Stomach (tissue), 4 donors: ENCODE measurements around the gene SEMA7A.

Experiments
- EP300 ChIP-seq: sonication (generic); formaldehyde crosslinking; IDR thresholded peaks from one replicate; pipeline ENCODE4 v1.6.1; 2017; ENCODE audit warnings: antibody characterized with exemption
- POLR2A ChIP-seq, 4 donors: fragments of 450-650 bp; IDR thresholded peaks; one replicate each; pipeline ENCODE4 v1.6.1; 2016; ENCODE audit warnings: antibody characterized with exemption in 4 of 4, control low read depth in 2 of 4, mild to moderate bottlenecking in 1 of 4, moderate library complexity in 1 of 4
- TF ChIP-seq, protein P1 (sequence below), 7 experiments: fragments of 450-650 bp in 4 of 7; fragments of 200-600 bp in 3 of 7; sonication (generic) in 3 of 7; IDR thresholded peaks; one replicate each; pipeline ENCODE4 v1.5.1; 2016 to 2019; ENCODE audit warnings: antibody characterized with exemption in 7 of 7, control low read depth in 2 of 7, mild to moderate bottlenecking in 1 of 7

DNA sequence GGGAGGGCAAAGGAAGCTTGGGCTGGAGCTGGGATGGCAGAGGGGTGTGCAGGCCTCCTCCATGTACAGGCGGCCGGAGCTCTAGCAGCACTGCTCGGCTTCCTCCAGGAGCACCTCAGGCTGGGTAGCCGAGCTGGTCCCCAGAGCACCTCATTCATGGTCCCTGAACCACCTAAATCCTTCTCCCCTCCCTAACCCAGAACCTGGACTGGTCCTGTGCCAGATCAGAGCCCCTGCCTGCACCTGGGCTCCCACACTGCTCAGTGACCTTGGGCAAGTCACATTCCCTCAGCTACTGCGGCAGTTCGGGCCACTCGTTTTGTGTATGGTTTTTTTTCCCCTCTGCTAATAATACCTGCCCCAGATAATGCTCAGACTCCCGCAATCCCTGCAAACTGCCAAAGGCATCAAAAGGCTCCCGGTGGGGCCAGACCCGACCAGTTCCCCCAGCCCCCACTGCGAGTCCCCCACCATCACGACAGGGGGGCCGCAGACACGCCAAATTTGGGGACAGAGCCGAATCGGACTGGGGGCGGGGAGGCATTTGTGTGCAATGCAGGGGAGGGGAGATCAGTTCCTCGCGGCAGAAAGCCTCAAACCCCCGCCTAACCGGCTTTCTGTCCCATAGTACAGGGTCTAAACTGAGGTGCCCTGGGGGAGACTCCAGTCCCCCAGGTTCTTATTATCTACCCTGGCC, 1.3 kb downstream of the SEMA7A start:
- TF ChIP-seq, protein P1, sequence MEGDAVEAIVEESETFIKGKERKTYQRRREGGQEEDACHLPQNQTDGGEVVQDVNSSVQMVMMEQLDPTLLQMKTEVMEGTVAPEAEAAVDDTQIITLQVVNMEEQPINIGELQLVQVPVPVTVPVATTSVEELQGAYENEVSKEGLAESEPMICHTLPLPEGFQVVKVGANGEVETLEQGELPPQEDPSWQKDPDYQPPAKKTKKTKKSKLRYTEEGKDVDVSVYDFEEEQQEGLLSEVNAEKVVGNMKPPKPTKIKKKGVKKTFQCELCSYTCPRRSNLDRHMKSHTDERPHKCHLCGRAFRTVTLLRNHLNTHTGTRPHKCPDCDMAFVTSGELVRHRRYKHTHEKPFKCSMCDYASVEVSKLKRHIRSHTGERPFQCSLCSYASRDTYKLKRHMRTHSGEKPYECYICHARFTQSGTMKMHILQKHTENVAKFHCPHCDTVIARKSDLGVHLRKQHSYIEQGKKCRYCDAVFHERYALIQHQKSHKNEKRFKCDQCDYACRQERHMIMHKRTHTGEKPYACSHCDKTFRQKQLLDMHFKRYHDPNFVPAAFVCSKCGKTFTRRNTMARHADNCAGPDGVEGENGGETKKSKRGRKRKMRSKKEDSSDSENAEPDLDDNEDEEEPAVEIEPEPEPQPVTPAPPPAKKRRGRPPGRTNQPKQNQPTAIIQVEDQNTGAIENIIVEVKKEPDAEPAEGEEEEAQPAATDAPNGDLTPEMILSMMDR (IDR thresholded peaks at IDR 0.05), result no peak
- TF ChIP-seq POLR2A (IDR thresholded peaks at IDR 0.05) (no peak), EP300 (no peak)
